Caco-2 (cell line): ENCODE measurements around the gene COPRS. TPM values are rescaled to one million over a fixed set of nuclear protein-coding genes. Genes with fewer than 3 reads are reported as not detected.

Experiments used
- BruUV-seq: library from RNA; stranded (reverse); fragments of 400-500 nt; replicated peaks from 2 replicates; lab custom pipeline; 2021; lab: Mats Ljungman, UMichigan
- CTCF ChIA-PET: fragments of 300-600 bp; sonication (Branson Sonifier 250); formaldehyde crosslinking; loops from one replicate; lab custom pipeline; 2022; ENCODE audit warnings: antibody characterized with exemption; lab: Charles Lee
- POLR2A ChIA-PET: fragments of 300-600 bp; sonication (Branson Sonifier 250); formaldehyde crosslinking; loops from one replicate; lab custom pipeline; 2022; ENCODE audit warnings: antibody characterized with exemption; lab: Charles Lee
- DNase-seq, 2 experiments: peaks; one replicate each; pipeline versions ENCODE4 v3.0.0 to v3.0.0-alpha.2; 2020 to 2022
- H3K27me3 ChIP-seq: replicated peaks from 2 replicates; pipeline ENCODE4 v1.6.0; 2011; ENCODE audit warnings: low read length; ENCODE audit not compliant: control insufficient read depth, insufficient read depth
- H3K36me3 ChIP-seq: 2 replicates; pipeline ENCODE4 v1.5.1; 2011; ENCODE audit warnings: low read length; ENCODE audit not compliant: control insufficient read depth, insufficient read depth
- H3K4me1 ChIP-seq: fragments of 250-450 bp; sonication (Bioruptor Pico); 2 replicates; pipeline ENCODE4 v1.5.1; 2020; ENCODE audit warnings: mild to moderate bottlenecking
- H3K4me3 ChIP-seq: 2 replicates; pipeline ENCODE4 v1.5.1; 2011; ENCODE audit warnings: low read depth, mild to moderate bottlenecking, control low read depth, low read length
- H3K9me3 ChIP-seq: fragments of 250-450 bp; sonication (Bioruptor Pico); 2 replicates; pipeline ENCODE4 v1.5.1; 2020; ENCODE audit warnings: mild to moderate bottlenecking, moderate library complexity
- H3K27ac Mint-ChIP-seq: one replicate; pipeline ENCODE4 v1.8.0; 2022; ENCODE audit warnings: mixed read lengths; ENCODE audit not compliant: unreplicated experiment
- H3K27me3 Mint-ChIP-seq: one replicate; pipeline ENCODE4 v1.8.0; 2022; ENCODE audit warnings: mixed read lengths; ENCODE audit not compliant: insufficient read depth, unreplicated experiment
- H3K36me3 Mint-ChIP-seq: one replicate; pipeline ENCODE4 v1.8.0; 2022; ENCODE audit warnings: mild to moderate bottlenecking, mixed read lengths; ENCODE audit not compliant: insufficient read depth, unreplicated experiment
- H3K4me1 Mint-ChIP-seq: one replicate; pipeline ENCODE4 v1.8.0; 2022; ENCODE audit warnings: low read depth, mixed read lengths; ENCODE audit not compliant: unreplicated experiment
- H3K4me3 Mint-ChIP-seq: one replicate; pipeline ENCODE4 v1.8.0; 2022; ENCODE audit warnings: mild to moderate bottlenecking, moderate library complexity, mixed read lengths; ENCODE audit not compliant: unreplicated experiment
- H3K9me3 Mint-ChIP-seq: one replicate; pipeline ENCODE4 v1.8.0; 2022; ENCODE audit warnings: mixed read lengths; ENCODE audit not compliant: unreplicated experiment
- intact Hi-C: fragments of 100-400 bp; cut with micrococcal nuclease; formaldehyde crosslinking; loops from one replicate; pipeline ENCODE4 v1.10.0; 2022; ENCODE audit not compliant: unreplicated experiment
- total RNA-seq: library from RNA; stranded (reverse); gene quantifications from 2 replicates; pipeline ENCODE4 v1.2.3, GENCODE V29; 2022
- TF ChIP-seq, protein P1 (sequence below), 2 experiments: fragments of 200-600 bp in 1 of 2; IDR thresholded peaks; 1 replicate in 1 of 2; 2 replicates in 1 of 2; pipeline versions ENCODE4 v1.5.1 to v1.8.0; 2011 to 2022; ENCODE audit warnings: antibody characterized with exemption in 1 of 2, control low read depth in 1 of 2, inconsistent platforms in 1 of 2, low read depth in 1 of 2, low read length in 1 of 2, mild to moderate bottlenecking in 1 of 2, moderate library complexity in 1 of 2; ENCODE audit not compliant: insufficient read depth in 1 of 2, severe bottlenecking in 1 of 2, unreplicated experiment in 1 of 2

The COPRS gene
- total RNA-seq, 1 experiment from 2014 or later, result 62.2 TPM

DNA sequence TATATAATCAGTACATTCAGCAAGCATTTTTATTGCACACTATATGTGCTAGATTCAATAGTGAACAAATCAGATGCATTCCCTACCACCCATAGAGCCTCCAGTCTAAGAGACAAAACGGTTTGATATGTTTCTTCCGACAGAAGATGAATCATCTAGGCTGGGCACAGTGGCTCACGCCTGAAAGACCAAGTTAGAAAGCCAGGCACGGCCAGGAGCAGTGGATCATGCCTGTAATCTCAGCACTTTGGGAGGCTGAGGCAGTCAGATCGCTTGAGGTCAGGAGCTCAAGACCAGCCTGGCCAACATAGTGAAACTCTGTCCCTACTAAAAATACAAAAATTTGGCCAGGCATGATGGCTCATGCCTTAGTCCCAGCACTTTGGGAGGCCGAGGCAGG is 18.3 kb upstream of the COPRS start:
- no peak overlapping the region for H3K27ac Mint-ChIP-seq
- Histone ChIP-seq H3K4me1 (no peaks in the 10 kb centered on the region), H3K9me3 (no peaks in the 10 kb centered on the region), H3K36me3 (peaks cover 4% of the 10 kb centered on the region; the same call in 1 of the 2 replicates), H3K4me3 (no peak overlapping the region), H3K27me3 (no peaks in the 10 kb centered on the region)
- no peaks in the 10 kb centered on the region for H3K9me3 Mint-ChIP-seq
- H3K27me3 Mint-ChIP-seq, result no peaks in the 10 kb centered on the region
- H3K4me1 Mint-ChIP-seq, result no peaks in the 10 kb centered on the region
- H3K36me3 Mint-ChIP-seq, result peaks cover 99% of the 10 kb centered on the region
- no peak for DNase-seq
- intact Hi-C loops, result no loop called here
- BruUV-seq, result no TSS peak
- no peak overlapping the region for H3K4me3 Mint-ChIP-seq
- ChIA-PET CTCF (no interaction called here), POLR2A (no interaction called here)
- TF ChIP-seq, protein P1, sequence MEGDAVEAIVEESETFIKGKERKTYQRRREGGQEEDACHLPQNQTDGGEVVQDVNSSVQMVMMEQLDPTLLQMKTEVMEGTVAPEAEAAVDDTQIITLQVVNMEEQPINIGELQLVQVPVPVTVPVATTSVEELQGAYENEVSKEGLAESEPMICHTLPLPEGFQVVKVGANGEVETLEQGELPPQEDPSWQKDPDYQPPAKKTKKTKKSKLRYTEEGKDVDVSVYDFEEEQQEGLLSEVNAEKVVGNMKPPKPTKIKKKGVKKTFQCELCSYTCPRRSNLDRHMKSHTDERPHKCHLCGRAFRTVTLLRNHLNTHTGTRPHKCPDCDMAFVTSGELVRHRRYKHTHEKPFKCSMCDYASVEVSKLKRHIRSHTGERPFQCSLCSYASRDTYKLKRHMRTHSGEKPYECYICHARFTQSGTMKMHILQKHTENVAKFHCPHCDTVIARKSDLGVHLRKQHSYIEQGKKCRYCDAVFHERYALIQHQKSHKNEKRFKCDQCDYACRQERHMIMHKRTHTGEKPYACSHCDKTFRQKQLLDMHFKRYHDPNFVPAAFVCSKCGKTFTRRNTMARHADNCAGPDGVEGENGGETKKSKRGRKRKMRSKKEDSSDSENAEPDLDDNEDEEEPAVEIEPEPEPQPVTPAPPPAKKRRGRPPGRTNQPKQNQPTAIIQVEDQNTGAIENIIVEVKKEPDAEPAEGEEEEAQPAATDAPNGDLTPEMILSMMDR (IDR thresholded peaks at IDR 0.05; ENCODE audit: insufficient read depth in 1 of 2, low read depth in 1 of 2, low read length in 1 of 2, severe bottlenecking in 1 of 2, unreplicated experiment in 1 of 2), result no peak

DNA sequence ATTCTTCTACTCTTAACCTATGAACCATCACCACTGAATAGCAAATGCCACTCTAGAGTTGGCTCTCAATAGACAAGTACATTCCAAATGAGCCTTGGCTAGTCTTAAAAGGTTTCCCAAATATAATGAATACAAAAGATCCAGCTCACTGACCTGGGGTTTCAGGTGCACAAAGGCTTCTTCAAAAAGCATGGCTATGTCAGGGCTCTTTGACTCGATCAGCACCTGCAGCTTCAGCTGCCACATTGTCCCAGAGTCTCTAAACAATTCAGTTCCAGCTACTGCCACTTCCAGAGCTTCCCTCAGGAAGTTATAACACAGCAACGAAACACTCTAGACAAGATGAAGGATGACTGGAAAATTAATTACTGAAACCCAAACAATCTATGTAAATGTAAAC is 16.0 kb upstream of the COPRS start:
- Histone ChIP-seq H3K36me3 (peaks cover 5% of the 10 kb centered on the region; the same call in 1 of the 2 replicates), H3K9me3 (no peaks in the 10 kb centered on the region), H3K4me3 (no peak overlapping the region), H3K27me3 (no peaks in the 10 kb centered on the region), H3K4me1 (no peaks in the 10 kb centered on the region)
- POLR2A ChIA-PET, result no interaction called here
- TF ChIP-seq, protein P1 (IDR thresholded peaks at IDR 0.05; ENCODE audit: insufficient read depth in 1 of 2, low read depth in 1 of 2, low read length in 1 of 2, severe bottlenecking in 1 of 2, unreplicated experiment in 1 of 2), result no peak
- intact Hi-C loops, result no loop called here
- no TSS peak for BruUV-seq
- CTCF ChIA-PET, result interaction anchor here (0.6 to 0.7 kb wide), 2 partner anchors 19 to 387 kb away, joined by 3 to 6 read pairs; no protein-coding TSS in a partner anchor
- Mint-ChIP-seq H3K27ac (no peak overlapping the region), H3K4me1 (no peaks in the 10 kb centered on the region), H3K36me3 (peaks cover 99% of the 10 kb centered on the region), H3K9me3 (no peaks in the 10 kb centered on the region), H3K27me3 (no peaks in the 10 kb centered on the region), H3K4me3 (no peak overlapping the region)
- DNase-seq, result no peak

DNA sequence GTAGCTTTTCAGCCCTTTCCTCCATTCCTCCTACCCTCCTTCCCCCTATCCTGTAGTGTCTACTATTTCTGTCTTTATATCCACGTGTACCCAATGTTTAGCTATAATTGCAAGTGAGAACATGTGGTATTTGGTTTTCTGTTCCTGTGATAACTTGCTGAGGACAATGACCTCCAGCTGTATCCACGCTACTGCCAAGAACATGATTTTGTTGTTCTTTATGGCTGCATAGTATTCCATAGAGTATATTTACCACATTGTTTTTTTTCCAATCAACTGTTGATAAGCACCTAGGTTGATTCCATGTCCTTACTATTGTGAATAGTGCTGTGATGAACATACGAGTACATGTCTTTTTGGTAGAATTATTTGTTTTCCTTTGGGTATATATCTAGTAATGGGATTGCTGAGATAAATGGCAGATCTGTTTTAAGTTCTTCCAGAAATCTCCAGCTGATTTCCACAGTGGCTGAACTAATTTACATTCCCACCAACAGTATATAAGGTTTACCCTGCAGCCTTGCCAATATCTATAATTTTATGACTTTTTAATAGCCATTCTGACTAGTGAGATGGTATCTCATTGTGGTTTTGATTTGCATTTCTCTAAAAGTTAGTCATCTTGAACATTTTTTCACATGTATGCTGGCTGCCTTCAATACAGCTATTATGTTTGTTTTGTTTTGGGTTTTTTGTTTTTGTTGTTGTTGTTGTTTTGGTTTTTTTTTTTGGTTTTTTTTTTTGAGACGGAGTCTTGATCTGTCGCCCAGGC is 10.9 kb upstream of the COPRS start:
- ChIA-PET POLR2A (no interaction called here), CTCF (no interaction called here)
- Histone ChIP-seq H3K4me1 (no peaks in the 10 kb centered on the region), H3K4me3 (no peak overlapping the region), H3K36me3 (peaks cover 2% of the 10 kb centered on the region), H3K27me3 (no peaks in the 10 kb centered on the region), H3K9me3 (no peaks in the 10 kb centered on the region)
- Mint-ChIP-seq H3K27me3 (no peaks in the 10 kb centered on the region), H3K9me3 (no peaks in the 10 kb centered on the region), H3K36me3 (peaks cover 95% of the 10 kb centered on the region), H3K4me3 (no peak overlapping the region), H3K27ac (no peak overlapping the region), H3K4me1 (no peaks in the 10 kb centered on the region)
- intact Hi-C loops, result no loop called here
- TF ChIP-seq, protein P1 (IDR thresholded peaks at IDR 0.05; ENCODE audit: insufficient read depth in 1 of 2, low read depth in 1 of 2, low read length in 1 of 2, severe bottlenecking in 1 of 2, unreplicated experiment in 1 of 2), result no peak
- no TSS peak for BruUV-seq
- DNase-seq, result no peak
